HepG2 (cell line): ENCODE data around the gene MEPCE. TPM values are rescaled to one million over a fixed set of nuclear protein-coding genes. Genes with fewer than 3 reads are reported as not detected.
A peak's percentile ranks its signal among the peaks of the same experiment; 100 is the strongest.

ENCODE experiments used
- FOXA1 ChIP-seq, 2 experiments: fragments of 450-650 bp in 1 of 2; sonication (generic) in 1 of 2; formaldehyde crosslinking in 1 of 2; IDR thresholded peaks; 2 replicates each; pipeline versions ENCODE4 v1.4.0 to v1.6.1; 2016 to 2020; ENCODE audit warnings: missing genetic modification reagents in 1 of 2
- FOXK1 ChIP-seq: sonication (generic); formaldehyde crosslinking; IDR thresholded peaks from 2 replicates; pipeline ENCODE4 v1.4.0; 2020; ENCODE audit warnings: low read depth, missing genetic modification reagents, borderline replicate concordance
- IRX3 ChIP-seq: sonication (generic); formaldehyde crosslinking; IDR thresholded peaks from 2 replicates; pipeline ENCODE4 v1.8.1; 2023; ENCODE audit warnings: mild to moderate bottlenecking, low read depth, missing genetic modification reagents, borderline replicate concordance
- NCOA1 ChIP-seq: sonication (generic); formaldehyde crosslinking; IDR thresholded peaks from 2 replicates; pipeline ENCODE4 v1.9.0; 2021; ENCODE audit warnings: missing genetic modification reagents
- NRL ChIP-seq: sonication (generic); formaldehyde crosslinking; IDR thresholded peaks from 2 replicates; pipeline ENCODE4 v1.5.0; 2020; ENCODE audit warnings: missing genetic modification reagents, mild to moderate bottlenecking, moderate library complexity, borderline replicate concordance
- RCOR2 ChIP-seq: IDR thresholded peaks from 2 replicates; pipeline ENCODE4 v1.6.1; 2016; ENCODE audit warnings: missing biosample characterization, missing genetic modification reagents
- ZBTB21 ChIP-seq: sonication (generic); formaldehyde crosslinking; IDR thresholded peaks from 2 replicates; pipeline ENCODE4 v1.4.0; 2020; ENCODE audit warnings: missing genetic modification reagents
- ZFP41 ChIP-seq: sonication (generic); formaldehyde crosslinking; IDR thresholded peaks from 2 replicates; pipeline ENCODE4 v1.4.0; 2020; ENCODE audit warnings: mild to moderate bottlenecking, missing genetic modification reagents, borderline replicate concordance
- ZNF362 ChIP-seq: sonication (generic); formaldehyde crosslinking; IDR thresholded peaks from 2 replicates; pipeline ENCODE4 v1.4.0; 2020; ENCODE audit warnings: missing genetic modification reagents, mild to moderate bottlenecking, borderline replicate concordance
- polyA plus RNA-seq, 8 experiments: library from polyadenylated mRNA; depleted of rRNA in 3 of 8; stranded (reverse) in 7 of 8; unstranded in 1 of 8; fragments of >200 nt; fragmentation: Illumina TruSeq in 4 of 8; extraction: Trizol in 4 of 8; gene quantifications; 2 replicates each; pipeline versions ENCODE4 v1.2.1 to v1.2.3, GENCODE V29; 2011 to 2016; ENCODE audit warnings: low read depth in 4 of 8, missing spikeins in 1 of 8, mixed read lengths in 1 of 8; ENCODE audit not compliant: insufficient read depth in 1 of 8
- total RNA-seq, 5 experiments: library from RNA; depleted of rRNA; stranded (reverse); fragments of >200 nt; fragmentation: Illumina TruSeq; extraction: Trizol; gene quantifications; 2 replicates each; pipeline ENCODE4 v1.2.3, GENCODE V29; 2016; ENCODE audit warnings: low read depth in 1 of 5
- TF ChIP-seq, protein P1 (sequence below): sonication (generic); formaldehyde crosslinking; IDR thresholded peaks from 2 replicates; pipeline ENCODE4 v1.4.0; 2020; ENCODE audit warnings: missing genetic modification reagents
- TF ChIP-seq, protein P2 (sequence below): sonication (generic); formaldehyde crosslinking; IDR thresholded peaks from 2 replicates; pipeline ENCODE4 v1.5.0; 2020; ENCODE audit warnings: mild to moderate bottlenecking, missing genetic modification reagents
- TF ChIP-seq, protein P3 (sequence below): sonication (generic); formaldehyde crosslinking; IDR thresholded peaks from 2 replicates; pipeline ENCODE4 v1.5.0; 2020; ENCODE audit warnings: missing genetic modification reagents
- TF ChIP-seq, protein P4 (sequence below): sonication (generic); formaldehyde crosslinking; IDR thresholded peaks from 2 replicates; pipeline ENCODE4 v1.4.0; 2020; ENCODE audit warnings: mild to moderate bottlenecking, missing genetic modification reagents

Gene MEPCE
- total and polyA plus RNA-seq, 2 of the 13 experiments (the other 11 are each of a cell fraction or from before 2014, with no cell fraction given), result 12.3 to 26.0 TPM

- TF ChIP-seq ZNF362 (CRISPR knock-in tag), result no peak
- TF ChIP-seq, protein P1, sequence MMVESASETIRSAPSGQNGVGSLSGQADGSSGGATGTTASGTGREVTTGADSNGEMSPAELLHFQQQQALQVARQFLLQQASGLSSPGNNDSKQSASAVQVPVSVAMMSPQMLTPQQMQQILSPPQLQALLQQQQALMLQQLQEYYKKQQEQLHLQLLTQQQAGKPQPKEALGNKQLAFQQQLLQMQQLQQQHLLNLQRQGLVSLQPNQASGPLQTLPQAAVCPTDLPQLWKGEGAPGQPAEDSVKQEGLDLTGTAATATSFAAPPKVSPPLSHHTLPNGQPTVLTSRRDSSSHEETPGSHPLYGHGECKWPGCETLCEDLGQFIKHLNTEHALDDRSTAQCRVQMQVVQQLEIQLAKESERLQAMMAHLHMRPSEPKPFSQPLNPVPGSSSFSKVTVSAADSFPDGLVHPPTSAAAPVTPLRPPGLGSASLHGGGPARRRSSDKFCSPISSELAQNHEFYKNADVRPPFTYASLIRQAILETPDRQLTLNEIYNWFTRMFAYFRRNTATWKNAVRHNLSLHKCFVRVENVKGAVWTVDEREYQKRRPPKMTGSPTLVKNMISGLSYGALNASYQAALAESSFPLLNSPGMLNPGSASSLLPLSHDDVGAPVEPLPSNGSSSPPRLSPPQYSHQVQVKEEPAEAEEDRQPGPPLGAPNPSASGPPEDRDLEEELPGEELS (CRISPR knock-in tag), result peak; percentile 34; the same call in 1 of the 2 replicates
- TF ChIP-seq ZFP41 (CRISPR knock-in tag), result no peak
- no peak; the same call in 1 of the 2 replicates for TF ChIP-seq NCOA1
- TF ChIP-seq FOXK1 (CRISPR knock-in tag), result peak; percentile 54; the same call in 1 of the 2 replicates
- no peak for TF ChIP-seq FOXA1 (IDR thresholded peaks at IDR 0.05)
- peak; percentile 50; the same call in 1 of the 2 replicates for TF ChIP-seq FOXA1 (CRISPR knock-in tag; IDR thresholded peaks at IDR 0.05)
- TF ChIP-seq IRX3 (CRISPR knock-in tag), result no peak
- TF ChIP-seq NRL (CRISPR knock-in tag), result no peak
- TF ChIP-seq, protein P2, sequence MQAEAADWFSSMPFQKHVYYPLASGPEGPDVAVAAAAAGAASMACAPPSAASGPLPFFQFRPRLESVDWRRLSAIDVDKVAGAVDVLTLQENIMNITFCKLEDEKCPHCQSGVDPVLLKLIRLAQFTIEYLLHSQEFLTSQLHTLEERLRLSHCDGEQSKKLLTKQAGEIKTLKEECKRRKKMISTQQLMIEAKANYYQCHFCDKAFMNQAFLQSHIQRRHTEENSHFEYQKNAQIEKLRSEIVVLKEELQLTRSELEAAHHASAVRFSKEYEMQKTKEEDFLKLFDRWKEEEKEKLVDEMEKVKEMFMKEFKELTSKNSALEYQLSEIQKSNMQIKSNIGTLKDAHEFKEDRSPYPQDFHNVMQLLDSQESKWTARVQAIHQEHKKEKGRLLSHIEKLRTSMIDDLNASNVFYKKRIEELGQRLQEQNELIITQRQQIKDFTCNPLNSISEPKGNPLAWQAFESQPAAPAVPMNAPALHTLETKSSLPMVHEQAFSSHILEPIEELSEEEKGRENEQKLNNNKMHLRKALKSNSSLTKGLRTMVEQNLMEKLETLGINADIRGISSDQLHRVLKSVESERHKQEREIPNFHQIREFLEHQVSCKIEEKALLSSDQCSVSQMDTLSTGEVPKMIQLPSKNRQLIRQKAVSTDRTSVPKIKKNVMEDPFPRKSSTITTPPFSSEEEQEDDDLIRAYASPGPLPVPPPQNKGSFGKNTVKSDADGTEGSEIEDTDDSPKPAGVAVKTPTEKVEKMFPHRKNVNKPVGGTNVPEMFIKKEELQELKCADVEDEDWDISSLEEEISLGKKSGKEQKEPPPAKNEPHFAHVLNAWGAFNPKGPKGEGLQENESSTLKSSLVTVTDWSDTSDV (CRISPR knock-in tag), result no peak
- TF ChIP-seq, protein P3, sequence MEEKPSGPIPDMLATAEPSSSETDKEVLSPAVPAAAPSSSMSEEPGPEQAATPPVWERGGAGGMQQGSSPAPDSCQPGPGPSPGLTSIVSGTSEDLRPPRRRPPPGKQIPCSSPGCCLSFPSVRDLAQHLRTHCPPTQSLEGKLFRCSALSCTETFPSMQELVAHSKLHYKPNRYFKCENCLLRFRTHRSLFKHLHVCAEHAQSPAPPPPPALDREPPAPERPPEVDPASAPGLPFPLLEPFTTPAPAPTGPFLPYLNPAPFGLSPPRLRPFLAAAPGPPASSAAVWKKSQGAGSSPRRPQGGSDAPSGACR (CRISPR knock-in tag), result peak; percentile 70; the same call in 1 of the 2 replicates
- 0 out of 2 replicates have a peak, but pooled peaks have one; percentile 27 for TF ChIP-seq RCOR2 (CRISPR knock-in tag)
- TF ChIP-seq, protein P4, sequence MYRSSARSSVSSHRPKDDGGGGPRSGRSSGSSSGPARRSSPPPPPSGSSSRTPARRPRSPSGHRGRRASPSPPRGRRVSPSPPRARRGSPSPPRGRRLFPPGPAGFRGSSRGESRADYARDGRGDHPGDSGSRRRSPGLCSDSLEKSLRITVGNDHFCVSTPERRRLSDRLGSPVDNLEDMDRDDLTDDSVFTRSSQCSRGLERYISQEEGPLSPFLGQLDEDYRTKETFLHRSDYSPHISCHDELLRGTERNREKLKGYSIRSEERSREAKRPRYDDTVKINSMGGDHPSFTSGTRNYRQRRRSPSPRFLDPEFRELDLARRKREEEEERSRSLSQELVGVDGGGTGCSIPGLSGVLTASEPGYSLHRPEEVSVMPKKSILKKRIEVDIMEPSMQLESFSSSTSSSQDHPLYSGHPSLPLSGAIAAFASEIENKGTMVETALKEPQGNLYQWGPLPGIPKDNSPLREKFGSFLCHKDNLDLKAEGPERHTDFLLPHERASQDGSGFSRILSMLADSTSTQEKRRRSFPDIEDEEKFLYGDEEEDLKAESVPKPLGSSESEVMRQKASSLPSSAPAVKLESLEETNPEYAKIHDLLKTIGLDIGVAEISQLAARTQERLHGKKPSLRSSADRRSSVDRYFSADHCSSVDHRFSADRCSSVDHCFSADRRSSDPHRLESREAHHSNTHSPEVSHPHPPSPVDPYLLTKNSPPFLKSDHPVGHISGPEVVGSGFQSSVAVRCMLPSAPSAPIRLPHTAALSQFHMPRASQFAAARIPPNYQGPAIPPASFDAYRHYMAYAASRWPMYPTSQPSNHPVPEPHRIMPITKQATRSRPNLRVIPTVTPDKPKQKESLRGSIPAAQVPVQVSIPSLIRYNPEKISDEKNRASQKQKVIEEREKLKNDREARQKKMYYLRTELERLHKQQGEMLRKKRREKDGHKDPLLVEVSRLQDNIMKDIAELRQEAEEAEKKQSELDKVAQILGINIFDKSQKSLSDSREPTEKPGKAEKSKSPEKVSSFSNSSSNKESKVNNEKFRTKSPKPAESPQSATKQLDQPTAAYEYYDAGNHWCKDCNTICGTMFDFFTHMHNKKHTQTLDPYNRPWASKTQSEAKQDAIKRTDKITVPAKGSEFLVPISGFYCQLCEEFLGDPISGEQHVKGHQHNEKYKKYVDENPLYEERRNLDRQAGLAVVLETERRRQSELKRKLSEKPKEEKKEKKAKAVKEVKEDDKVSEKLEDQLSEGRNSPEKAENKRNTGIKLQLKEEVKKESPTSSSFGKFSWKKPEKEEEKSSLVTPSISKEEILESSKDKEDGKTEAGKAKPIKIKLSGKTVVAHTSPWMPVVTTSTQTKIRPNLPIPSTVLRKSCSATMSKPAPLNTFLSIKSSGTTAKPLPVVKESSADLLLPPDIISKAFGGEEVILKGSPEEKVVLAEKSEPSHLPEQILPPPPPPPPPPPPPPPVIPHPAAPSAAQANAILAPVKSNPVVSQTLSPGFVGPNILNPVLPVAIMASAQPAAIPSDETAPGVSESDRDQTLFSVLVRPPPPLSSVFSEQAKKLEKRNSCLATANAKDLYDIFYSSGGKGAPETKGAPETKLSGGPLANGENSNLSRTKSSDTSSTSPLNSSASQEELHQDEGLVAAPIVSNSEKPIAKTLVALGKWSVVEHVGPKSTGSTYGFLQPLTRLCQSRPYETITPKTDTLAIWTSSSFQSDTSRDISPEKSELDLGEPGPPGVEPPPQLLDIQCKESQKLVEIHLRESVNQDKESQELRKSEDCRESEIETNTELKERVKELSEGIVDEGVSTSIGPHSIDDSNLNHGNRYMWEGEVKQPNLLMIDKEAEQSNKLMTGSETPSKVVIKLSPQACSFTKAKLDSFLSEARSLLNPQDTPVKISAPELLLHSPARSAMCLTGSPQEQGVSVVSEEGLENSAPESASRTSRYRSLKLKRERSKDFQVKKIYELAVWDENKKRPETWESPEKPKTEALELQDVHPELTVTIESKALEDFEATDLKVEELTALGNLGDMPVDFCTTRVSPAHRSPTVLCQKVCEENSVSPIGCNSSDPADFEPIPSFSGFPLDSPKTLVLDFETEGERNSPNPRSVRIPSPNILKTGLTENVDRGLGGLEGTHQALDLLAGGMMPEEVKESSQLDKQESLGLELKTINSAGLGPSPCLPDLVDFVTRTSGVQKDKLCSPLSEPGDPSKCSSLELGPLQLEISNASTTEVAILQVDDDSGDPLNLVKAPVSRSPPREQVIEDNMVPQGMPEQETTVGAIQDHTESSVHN, result no peak
- peak; percentile 93 for TF ChIP-seq ZBTB21
Measured at GRCh38 chr7:100428967-100429636, 529 bp upstream of the MEPCE start (continued).
